HG03565 (cell line): Measurements from ENCODE around the gene DGLUCY.

Experiments used
- ATAC-seq: cut with Tn5 transposase; IDR thresholded peaks from one replicate; pipeline ENCODE4 v1.9.1; 2021; ENCODE audit warnings: mild to moderate bottlenecking, moderate library complexity; ENCODE audit not compliant: unreplicated experiment

Gene DGLUCY

DNA sequence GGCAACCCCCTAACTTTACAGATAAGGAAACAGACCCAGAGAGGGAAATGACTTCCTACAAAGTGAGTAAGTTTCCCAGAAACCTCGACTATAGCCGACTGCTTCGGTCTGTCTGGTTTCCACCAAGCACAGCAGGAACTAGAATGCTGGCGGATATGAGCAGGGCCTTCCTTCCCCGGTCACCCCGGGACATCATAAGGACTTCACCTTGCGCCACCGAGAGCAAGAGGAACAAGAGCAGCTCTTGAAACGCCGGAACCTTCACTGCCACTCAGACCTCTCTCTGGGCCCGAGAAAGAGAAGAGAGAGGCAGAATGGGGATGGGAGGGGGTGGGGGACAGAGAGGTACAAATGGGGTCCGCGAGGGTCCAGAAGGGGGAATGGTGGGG lies 160.0 kb downstream of the DGLUCY start:
- no peak for ATAC-seq

DNA sequence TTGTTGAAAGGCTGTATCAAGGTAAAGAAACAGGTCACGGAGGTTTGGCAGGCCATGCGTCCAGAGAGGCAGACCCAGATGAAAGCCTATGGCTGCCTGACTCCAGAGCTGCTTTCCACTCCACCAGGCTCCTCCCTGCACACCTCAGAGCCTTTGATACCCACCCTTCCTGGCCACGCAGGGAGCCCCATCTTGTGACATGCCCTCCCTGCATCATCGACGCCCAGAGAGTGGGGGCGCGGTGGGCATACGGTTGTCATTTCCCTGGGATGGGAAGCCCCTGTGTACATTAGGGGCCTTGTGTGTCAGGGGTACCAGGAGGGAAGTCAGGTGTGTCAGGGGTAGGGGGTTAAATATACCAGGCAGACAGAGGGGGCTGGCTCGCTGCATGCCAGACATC lies 160.9 kb downstream of the DGLUCY start:
- no peak for ATAC-seq
